SK-N-SH (cell line): ENCODE results near the gene TRANK1.

Experiments
- EZH2phosphoT487 ChIP-seq: fragments of 200-600 bp; sonication (generic); IDR thresholded peaks from 2 replicates; pipeline ENCODE4 v1.6.1; 2017; ENCODE audit warnings: low read depth, mixed run types, mild to moderate bottlenecking, antibody characterized with exemption, moderate library complexity, borderline replicate concordance
- JUND ChIP-seq: IDR thresholded peaks from 2 replicates; pipeline ENCODE4 v1.4.0; 2012
- TF ChIP-seq, protein P1 (sequence below): fragments of 200-600 bp; sonication (generic); IDR thresholded peaks from 2 replicates; pipeline ENCODE4 v1.6.1; 2017; ENCODE audit warnings: antibody characterized with exemption, mild to moderate bottlenecking, moderate library complexity

- TF ChIP-seq, protein P1, sequence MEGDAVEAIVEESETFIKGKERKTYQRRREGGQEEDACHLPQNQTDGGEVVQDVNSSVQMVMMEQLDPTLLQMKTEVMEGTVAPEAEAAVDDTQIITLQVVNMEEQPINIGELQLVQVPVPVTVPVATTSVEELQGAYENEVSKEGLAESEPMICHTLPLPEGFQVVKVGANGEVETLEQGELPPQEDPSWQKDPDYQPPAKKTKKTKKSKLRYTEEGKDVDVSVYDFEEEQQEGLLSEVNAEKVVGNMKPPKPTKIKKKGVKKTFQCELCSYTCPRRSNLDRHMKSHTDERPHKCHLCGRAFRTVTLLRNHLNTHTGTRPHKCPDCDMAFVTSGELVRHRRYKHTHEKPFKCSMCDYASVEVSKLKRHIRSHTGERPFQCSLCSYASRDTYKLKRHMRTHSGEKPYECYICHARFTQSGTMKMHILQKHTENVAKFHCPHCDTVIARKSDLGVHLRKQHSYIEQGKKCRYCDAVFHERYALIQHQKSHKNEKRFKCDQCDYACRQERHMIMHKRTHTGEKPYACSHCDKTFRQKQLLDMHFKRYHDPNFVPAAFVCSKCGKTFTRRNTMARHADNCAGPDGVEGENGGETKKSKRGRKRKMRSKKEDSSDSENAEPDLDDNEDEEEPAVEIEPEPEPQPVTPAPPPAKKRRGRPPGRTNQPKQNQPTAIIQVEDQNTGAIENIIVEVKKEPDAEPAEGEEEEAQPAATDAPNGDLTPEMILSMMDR = no peak
- TF ChIP-seq JUND (no peak), EZH2phosphoT487 (no peak)
These were observed 104.4 kb downstream of the TRANK1 start for GRCh38 chr3:36840453-36840921.
